HepG2 (cell line): ENCODE results near the gene FBXO24. TPM values are rescaled to one million over a fixed set of nuclear protein-coding genes. Genes with fewer than 3 reads are reported as not detected.

ENCODE experiments used
- GATA4 ChIP-seq: sonication (generic); IDR thresholded peaks from 2 replicates; pipeline ENCODE4 v1.6.1; 2016; ENCODE audit warnings: antibody characterized with exemption, low read depth, borderline replicate concordance
- HES4 ChIP-seq: sonication (generic); formaldehyde crosslinking; IDR thresholded peaks from 2 replicates; pipeline ENCODE4 v1.9.0; 2021; ENCODE audit warnings: mild to moderate bottlenecking, missing genetic modification reagents, borderline replicate concordance
- ISL2 ChIP-seq: sonication (generic); formaldehyde crosslinking; IDR thresholded peaks from 2 replicates; pipeline ENCODE4 v1.5.0; 2020; ENCODE audit warnings: missing genetic modification reagents
- KLF16 ChIP-seq, 2 experiments: sonication (generic) in 1 of 2; formaldehyde crosslinking in 1 of 2; IDR thresholded peaks; 2 replicates each; pipeline versions ENCODE4 v1.6.1 to v1.8.0; 2016 to 2023; ENCODE audit warnings: missing genetic modification reagents in 2 of 2, missing compliant biosample characterization in 1 of 2
- MAZ ChIP-seq, 2 experiments: sonication (generic) in 1 of 2; formaldehyde crosslinking in 1 of 2; IDR thresholded peaks; 2 replicates each; pipeline versions ENCODE4 v1.5.0 to v1.6.1; 2012 to 2020; ENCODE audit warnings: low read depth in 2 of 2, mild to moderate bottlenecking in 2 of 2, borderline replicate concordance in 1 of 2, improper control_type of control experiment in 1 of 2, low read length in 1 of 2, missing genetic modification reagents in 1 of 2, moderate library complexity in 1 of 2
- NR2F1 ChIP-seq, 2 experiments: fragments of 450-650 bp in 1 of 2; formaldehyde crosslinking in 1 of 2; IDR thresholded peaks; 2 replicates each; pipeline versions ENCODE4 v1.5.0 to v1.6.1; 2016 to 2020; ENCODE audit warnings: mild to moderate bottlenecking in 1 of 2, missing compliant biosample characterization in 1 of 2, missing genetic modification reagents in 1 of 2, moderate library complexity in 1 of 2
- THAP11 ChIP-seq: IDR thresholded peaks from 2 replicates; pipeline ENCODE4 v1.6.1; 2016; ENCODE audit warnings: missing biosample characterization, missing genetic modification reagents
- THRA ChIP-seq: sonication (generic); formaldehyde crosslinking; IDR thresholded peaks from 2 replicates; pipeline ENCODE4 v1.4.0; 2020; ENCODE audit warnings: missing genetic modification reagents, borderline replicate concordance
- ZNF264 ChIP-seq: sonication (generic); formaldehyde crosslinking; IDR thresholded peaks from 2 replicates; pipeline ENCODE4 v1.4.0; 2020; ENCODE audit warnings: missing genetic modification reagents
- ZNF331 ChIP-seq: sonication (generic); formaldehyde crosslinking; IDR thresholded peaks from 2 replicates; pipeline ENCODE4 v1.4.0; 2020; ENCODE audit warnings: missing genetic modification reagents
- ZNF512B ChIP-seq: sonication (generic); formaldehyde crosslinking; IDR thresholded peaks from 2 replicates; pipeline ENCODE4 v1.5.1; 2020; ENCODE audit warnings: missing genetic modification reagents, mild to moderate bottlenecking, borderline replicate concordance
- ZNF558 ChIP-seq: sonication (generic); formaldehyde crosslinking; IDR thresholded peaks from 2 replicates; pipeline ENCODE4 v1.9.0; 2022; ENCODE audit warnings: mild to moderate bottlenecking, missing genetic modification reagents, borderline replicate concordance
- ZNF639 ChIP-seq: conservative IDR thresholded peaks from 2 replicates; pipeline ENCODE4 v1.6.1; 2018; ENCODE audit warnings: missing genetic modification reagents
- ZNF746 ChIP-seq: sonication (generic); formaldehyde crosslinking; IDR thresholded peaks from 2 replicates; pipeline ENCODE4 v1.8.0; 2022; ENCODE audit warnings: mild to moderate bottlenecking, missing genetic modification reagents
- ZSCAN22 ChIP-seq: sonication (generic); formaldehyde crosslinking; IDR thresholded peaks from 2 replicates; pipeline ENCODE4 v1.4.0; 2020; ENCODE audit warnings: mild to moderate bottlenecking, missing genetic modification reagents
- ZSCAN5A ChIP-seq: sonication (generic); formaldehyde crosslinking; IDR thresholded peaks from 2 replicates; pipeline ENCODE4 v1.8.0; 2022; ENCODE audit warnings: mild to moderate bottlenecking, missing genetic modification reagents, borderline replicate concordance
- polyA plus RNA-seq, 8 experiments: library from polyadenylated mRNA; depleted of rRNA in 3 of 8; stranded (reverse) in 7 of 8; unstranded in 1 of 8; fragments of >200 nt; fragmentation: Illumina TruSeq in 4 of 8; extraction: Trizol in 4 of 8; gene quantifications; 2 replicates each; pipeline versions ENCODE4 v1.2.1 to v1.2.3, GENCODE V29; 2011 to 2016; ENCODE audit warnings: low read depth in 4 of 8, missing spikeins in 1 of 8, mixed read lengths in 1 of 8; ENCODE audit not compliant: insufficient read depth in 1 of 8
- total RNA-seq, 5 experiments: library from RNA; depleted of rRNA; stranded (reverse); fragments of >200 nt; fragmentation: Illumina TruSeq; extraction: Trizol; gene quantifications; 2 replicates each; pipeline ENCODE4 v1.2.3, GENCODE V29; 2016; ENCODE audit warnings: low read depth in 1 of 5
- TF ChIP-seq, protein P1 (sequence below): sonication (generic); formaldehyde crosslinking; IDR thresholded peaks from 2 replicates; pipeline ENCODE4 v1.4.0; 2020; ENCODE audit warnings: missing genetic modification reagents
- TF ChIP-seq, protein P2 (sequence below): sonication (generic); formaldehyde crosslinking; IDR thresholded peaks from 2 replicates; pipeline ENCODE4 v1.8.0; 2022; ENCODE audit warnings: mild to moderate bottlenecking, missing genetic modification reagents

FBXO24 gene
- total and polyA plus RNA-seq, 2 of the 13 experiments (the other 11 are each of a cell fraction or from before 2014, with no cell fraction given) = 0.20 to 0.55 TPM

GRCh38 chr7:100641463-100641859 is 55.3 kb downstream of the FBXO24 start, which contains the start of gene TFR2 (continued):
- TF ChIP-seq ZNF639 (CRISPR knock-in tag) = no peak
- TF ChIP-seq THAP11 = peak; percentile 64
- TF ChIP-seq MAZ (IDR thresholded peaks at IDR 0.05; ENCODE audit: borderline replicate concordance, low read depth, low read length) = no peak
- peak; percentile 93 for TF ChIP-seq MAZ (CRISPR knock-in tag; IDR thresholded peaks at IDR 0.05; ENCODE audit: low read depth)
- TF ChIP-seq NR2F1 (CRISPR knock-in tag; IDR thresholded peaks at IDR 0.05) = peak in 1 of 2 experiments; percentile 45; a peak in 1 of 4 replicates
- TF ChIP-seq ZNF512B (CRISPR knock-in tag) = no peak
- TF ChIP-seq GATA4 = no peak
- TF ChIP-seq ZNF331 (CRISPR knock-in tag) = peak; percentile 71
- TF ChIP-seq, protein P1, sequence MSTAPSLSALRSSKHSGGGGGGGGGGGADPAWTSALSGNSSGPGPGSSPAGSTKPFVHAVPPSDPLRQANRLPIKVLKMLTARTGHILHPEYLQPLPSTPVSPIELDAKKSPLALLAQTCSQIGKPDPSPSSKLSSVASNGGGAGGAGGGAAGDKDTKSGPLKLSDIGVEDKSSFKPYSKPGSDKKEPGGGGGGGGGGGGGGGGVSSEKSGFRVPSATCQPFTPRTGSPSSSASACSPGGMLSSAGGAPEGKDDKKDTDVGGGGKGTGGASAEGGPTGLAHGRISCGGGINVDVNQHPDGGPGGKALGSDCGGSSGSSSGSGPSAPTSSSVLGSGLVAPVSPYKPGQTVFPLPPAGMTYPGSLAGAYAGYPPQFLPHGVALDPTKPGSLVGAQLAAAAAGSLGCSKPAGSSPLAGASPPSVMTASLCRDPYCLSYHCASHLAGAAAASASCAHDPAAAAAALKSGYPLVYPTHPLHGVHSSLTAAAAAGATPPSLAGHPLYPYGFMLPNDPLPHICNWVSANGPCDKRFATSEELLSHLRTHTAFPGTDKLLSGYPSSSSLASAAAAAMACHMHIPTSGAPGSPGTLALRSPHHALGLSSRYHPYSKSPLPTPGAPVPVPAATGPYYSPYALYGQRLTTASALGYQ (CRISPR knock-in tag) = 0 out of 2 replicates have a peak, but pooled peaks have one; percentile 18
- TF ChIP-seq ZNF264 (CRISPR knock-in tag) = 0 out of 2 replicates have a peak, but pooled peaks have one; percentile 21
- TF ChIP-seq THRA (CRISPR knock-in tag) = peak; percentile 60; the same call in 1 of the 2 replicates
- TF ChIP-seq HES4 (CRISPR knock-in tag) = no peak; the same call in 1 of the 2 replicates
- TF ChIP-seq ZNF558 (CRISPR knock-in tag) = 0 out of 2 replicates have a peak, but pooled peaks have one; percentile 28
- TF ChIP-seq ZSCAN22 (CRISPR knock-in tag) = no peak
- TF ChIP-seq, protein P2, sequence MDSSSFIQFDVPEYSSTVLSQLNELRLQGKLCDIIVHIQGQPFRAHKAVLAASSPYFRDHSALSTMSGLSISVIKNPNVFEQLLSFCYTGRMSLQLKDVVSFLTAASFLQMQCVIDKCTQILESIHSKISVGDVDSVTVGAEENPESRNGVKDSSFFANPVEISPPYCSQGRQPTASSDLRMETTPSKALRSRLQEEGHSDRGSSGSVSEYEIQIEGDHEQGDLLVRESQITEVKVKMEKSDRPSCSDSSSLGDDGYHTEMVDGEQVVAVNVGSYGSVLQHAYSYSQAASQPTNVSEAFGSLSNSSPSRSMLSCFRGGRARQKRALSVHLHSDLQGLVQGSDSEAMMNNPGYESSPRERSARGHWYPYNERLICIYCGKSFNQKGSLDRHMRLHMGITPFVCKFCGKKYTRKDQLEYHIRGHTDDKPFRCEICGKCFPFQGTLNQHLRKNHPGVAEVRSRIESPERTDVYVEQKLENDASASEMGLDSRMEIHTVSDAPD = no peak
- TF ChIP-seq ZNF746 (CRISPR knock-in tag) = peak; percentile 90
- TF ChIP-seq KLF16 (CRISPR knock-in tag; IDR thresholded peaks at IDR 0.05) = peak in 1 of 2 experiments; percentile 74; a peak in 1 of 4 replicates
- no peak for TF ChIP-seq ZSCAN5A (CRISPR knock-in tag)
- peak; percentile 44; the same call in 1 of the 2 replicates for TF ChIP-seq ISL2 (CRISPR knock-in tag)
